GM19372 (cell line): ENCODE data around the gene POU3F1.
"Not testable (repeated sequence)": the region's sequence is repeated elsewhere in the genome, so short reads cannot be mapped to it uniquely, and the experiment has no call there.

Experiments
- ATAC-seq: cut with Tn5 transposase; IDR thresholded peaks from one replicate; pipeline ENCODE4 v1.9.1; 2021; ENCODE audit warnings: mild to moderate bottlenecking, low read depth, moderate library complexity; ENCODE audit not compliant: unreplicated experiment

POU3F1 gene

DNA sequence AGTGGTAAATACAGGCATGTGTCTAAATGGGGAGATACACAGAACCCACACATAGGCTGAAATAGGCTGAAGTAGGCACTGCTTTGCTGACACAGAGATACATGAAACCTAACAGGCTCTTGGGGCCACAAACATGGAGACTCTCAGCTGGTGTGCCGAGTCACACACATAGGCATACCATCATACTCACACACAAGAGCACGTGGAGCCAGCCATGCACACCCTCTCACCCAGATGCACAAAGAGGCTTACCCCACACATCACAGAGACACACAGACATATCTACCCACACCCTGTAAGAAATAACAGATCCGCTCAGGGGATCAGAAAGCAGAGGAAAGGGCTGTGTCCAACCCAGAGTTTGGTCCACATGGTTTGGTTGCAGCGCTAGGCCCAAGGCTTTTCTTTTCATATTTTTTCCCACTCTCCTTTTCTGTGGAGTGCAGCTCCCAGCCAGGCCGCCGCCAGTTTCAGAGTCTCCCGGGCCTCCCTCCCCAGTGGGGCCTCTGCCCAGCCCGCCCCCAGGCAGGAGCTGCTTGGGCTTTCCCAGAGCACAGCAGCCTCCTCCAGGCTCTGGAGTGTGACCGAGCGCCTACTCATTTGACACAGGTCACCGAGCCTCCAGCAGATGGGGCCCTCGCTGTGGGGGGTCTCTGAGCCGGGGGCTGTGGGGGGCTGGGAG lies 3.9 kb upstream of the POU3F1 start:
- ATAC-seq = no peak

- no peak for ATAC-seq
These were observed 1.1 kb upstream of the POU3F1 start for GRCh38 chr1:38047603-38048141.

DNA sequence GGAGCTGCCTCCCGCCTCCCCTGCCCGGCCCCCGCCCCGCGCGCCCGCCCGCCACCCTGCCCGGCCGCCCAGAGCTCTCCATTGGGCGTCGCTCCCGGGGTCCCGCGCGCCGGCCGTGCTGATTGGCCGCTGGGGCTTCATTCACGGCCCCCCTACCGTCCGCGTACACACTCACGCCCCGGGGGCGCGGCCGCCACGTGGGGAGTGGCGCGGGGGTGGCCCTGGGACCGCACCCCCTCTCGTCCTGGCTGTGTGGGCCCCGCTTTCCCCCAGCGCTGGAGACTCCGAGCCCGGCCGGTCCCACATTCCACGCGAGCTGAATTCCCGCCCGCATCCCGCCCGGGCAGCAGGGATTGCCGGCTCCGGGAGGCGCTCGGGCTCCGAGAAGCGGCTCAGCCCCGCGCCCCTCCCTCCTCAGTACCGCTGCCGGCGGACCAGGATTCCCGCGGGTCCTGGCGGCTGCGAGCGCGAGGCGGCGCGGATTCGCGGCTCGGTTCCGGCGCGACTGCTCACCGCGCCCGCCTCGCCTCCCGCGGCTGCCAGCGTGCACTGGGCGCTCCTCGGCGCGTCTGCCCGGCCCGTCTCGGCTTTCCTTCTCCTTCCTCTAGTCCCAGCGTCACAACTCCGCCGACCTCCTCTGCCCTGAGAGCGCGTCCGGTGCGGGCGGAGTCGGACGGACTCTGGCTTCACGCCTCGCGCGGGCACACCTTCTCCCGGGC lies 450 bp upstream of the POU3F1 start:
- ATAC-seq = peak; percentile 70

DNA sequence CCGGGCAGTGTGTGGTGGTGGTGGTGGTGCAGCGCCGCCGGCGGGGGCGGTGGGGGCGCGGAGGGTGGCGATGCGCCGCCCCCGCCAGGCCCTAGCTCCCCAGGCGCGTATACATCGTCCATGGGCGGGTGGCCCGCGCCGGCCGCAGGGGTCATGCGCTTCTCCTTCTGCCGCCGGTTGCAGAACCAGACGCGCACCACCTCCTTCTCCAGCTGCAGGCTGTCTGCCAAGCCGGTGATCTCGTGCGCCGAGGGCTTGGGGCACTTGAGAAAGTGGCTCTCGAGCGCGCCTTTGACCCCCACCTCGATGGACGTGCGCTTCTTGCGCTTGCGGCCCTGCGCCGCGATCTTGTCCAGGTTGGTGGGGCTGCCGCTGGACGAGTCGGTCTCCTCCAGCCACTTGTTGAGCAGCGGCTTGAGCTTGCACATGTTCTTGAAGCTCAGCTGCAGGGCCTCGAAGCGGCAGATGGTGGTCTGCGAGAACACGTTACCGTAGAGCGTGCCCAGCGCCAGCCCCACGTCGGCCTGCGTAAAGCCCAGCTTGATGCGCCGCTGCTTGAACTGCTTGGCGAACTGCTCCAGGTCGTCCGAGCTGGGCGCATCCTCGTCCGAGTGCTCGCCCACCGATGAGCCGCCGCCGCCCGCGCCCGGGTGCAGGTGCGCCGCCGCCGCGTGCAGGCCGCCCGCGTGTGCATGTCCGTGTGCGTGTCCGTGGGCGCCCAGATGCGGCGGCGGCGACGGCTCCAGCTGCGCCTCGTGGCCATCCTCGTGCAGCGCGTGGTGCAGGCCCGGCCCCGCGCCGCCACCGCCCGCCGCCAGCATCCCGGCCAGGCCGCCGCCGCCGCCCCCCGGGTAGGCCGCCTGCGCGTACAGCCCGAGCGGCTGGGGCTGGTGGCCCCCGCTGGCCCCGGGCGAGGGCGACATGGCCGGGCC lies 926 bp downstream of the POU3F1 start:
- ATAC-seq = no peak

DNA sequence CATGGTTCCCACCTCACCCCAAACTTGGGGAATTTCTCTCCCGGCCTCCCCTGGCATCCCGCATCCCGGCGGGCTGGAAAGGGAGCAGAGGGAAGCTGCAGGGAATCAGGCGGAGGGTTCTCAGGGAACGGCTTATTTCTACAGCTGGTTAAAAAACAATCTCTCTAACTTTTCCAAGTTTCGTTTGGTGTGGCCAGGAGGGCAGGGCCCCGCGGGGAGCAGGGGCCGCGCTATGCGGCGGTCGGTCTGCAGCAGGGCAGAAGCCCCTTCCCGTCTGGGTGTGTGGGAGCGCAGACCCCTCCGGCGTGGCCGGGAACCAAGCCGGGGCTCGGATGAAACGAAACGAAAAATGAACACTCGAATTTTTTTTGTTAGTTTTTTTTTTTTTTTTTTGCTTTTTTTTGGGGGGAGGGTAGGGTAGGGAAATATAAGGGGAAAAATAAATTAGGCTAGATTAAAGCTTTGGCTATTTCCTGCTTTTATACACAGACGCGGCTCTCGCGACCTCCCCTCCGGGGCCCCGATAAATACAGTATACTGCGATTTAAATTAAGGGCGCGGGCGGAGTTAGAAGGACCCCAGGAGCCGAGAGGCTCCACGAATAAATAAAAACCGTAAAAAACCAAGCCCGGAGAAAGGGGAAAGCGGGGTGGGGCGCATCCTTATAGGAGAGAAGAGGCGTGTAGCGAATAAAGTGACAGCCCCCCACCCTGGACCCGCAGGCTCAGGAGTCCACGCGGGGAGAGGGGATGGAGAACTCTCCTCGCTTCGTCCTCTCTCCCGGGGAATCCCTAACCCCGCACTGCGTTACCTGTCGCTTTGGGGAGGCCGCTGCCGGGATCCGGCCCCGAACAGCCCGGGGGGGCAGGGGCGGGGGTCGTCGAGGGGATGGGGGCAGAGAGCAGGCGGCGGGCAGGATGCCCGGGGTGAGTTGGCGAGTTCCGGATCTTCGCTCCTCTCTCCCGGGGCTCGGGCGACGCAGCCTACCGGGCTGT lies 2.1 kb downstream of the POU3F1 start:
- ATAC-seq = no peak

DNA sequence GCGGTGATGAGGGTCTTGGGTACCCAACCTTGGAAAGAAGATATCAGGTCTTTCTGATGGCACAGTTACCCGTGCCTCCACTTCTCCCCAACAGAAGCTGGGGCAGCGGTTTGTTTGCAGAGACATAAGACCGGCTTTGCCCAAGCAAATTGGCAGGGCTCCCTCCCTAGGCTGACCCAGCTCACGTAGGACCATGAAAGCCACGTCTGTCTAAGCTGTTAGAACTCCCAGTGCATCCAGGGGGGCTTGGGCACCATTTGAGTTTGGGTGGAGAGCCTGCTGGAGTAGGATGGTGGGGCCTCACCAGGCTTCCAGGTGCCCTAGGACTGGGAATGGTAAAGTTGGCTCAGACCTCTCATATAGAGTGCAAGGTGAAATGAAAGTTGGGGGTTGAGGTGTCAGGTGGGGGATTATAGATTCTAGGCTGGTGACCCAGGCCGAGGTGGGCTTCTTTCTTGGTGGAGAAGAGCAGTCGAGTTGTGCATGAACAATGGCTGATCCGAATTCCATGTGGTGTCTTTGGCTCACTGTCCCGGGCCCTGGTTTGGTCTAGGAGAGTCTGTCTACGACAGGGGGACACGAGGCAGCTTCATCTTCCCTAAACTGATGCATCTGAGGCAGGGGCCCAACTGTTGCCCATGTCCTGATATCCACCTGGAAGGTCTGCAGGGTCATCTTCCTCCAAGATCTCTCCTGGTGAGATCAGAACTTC lies 3.4 kb downstream of the POU3F1 start:
- no peak for ATAC-seq

DNA sequence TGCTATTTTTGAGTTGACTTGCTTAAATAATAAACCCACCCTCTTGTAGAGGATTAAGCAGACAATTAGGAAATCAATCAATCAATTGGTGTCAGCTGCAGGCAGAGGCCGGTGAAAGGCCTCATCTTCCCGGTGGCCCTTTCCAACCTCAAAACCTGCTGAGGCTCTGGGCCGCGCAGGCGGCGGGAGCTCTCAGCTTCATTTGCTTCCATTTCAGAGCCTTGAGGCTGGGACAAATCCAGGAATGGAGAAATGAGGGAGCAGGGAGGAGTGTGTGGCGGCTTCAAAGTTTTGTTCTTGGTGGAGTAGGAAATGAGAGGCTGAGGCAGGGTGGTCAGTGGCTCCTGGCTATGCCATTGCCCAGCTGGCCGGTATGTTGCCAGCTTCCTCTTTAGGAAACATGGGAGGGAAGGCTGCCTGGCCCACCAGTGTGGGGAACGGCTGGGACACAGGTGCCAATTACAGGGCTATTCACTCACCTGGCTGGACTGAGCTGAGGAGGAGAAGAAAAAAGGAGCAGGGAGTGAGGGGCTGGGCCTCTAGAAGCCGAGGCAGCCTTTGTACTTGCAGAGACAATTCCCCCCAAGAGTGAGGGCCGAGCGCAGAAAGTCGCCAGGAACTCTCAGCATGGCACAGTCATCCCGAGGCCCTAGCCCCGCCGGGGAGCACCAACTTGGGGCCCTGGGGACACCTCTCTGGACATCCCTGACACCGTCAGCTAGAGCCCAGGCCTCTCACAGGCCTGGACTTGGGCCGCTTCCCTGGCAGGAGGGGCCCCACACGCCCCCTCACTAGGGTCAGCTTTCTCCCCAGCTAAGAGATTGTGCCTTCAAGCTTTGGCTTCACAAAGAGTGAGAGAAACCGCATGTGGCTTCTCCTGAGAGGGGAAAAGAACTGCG lies 4.4 kb downstream of the POU3F1 start:
- no peak for ATAC-seq

- ATAC-seq = no peak
These were observed 7.1 kb downstream of the POU3F1 start for GRCh38 chr1:38039331-38040088.

- ATAC-seq = no peak
These were observed 7.7 kb downstream of the POU3F1 start for GRCh38 chr1:38038861-38039260.

DNA sequence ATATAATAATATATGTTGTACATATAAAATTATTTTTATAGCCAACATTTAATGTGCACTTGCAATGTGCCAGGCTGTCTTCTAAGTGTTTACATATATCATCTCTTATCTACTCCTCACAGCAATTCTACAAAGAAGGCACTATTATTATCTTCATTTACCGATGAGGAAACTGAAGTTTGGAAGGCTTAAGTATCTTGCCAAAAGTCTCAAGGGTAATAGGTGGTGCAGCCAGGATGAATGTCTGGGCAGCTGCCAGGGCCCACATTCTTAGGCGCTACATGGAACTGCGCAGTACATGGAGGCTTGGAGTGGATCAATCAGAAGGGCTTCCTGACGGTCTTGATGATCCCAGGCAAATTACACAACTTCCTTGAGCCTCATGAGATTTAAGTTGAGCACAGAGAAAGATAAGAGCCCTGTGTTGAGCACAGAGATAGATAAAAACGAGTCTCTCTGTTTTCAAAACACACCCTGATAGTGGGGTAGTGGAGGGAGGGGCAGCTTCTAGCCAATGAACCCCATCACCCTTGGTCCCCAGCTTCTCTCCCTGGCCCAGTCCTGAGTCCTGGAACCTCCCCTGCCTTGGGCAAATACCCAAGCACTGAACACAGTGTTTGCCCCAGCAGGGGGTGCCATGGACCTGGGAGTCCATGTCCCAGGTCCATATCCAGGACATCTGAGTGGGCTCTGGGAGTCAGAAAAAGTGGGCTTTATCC lies 9.2 kb downstream of the POU3F1 start:
- no peak for ATAC-seq

DNA sequence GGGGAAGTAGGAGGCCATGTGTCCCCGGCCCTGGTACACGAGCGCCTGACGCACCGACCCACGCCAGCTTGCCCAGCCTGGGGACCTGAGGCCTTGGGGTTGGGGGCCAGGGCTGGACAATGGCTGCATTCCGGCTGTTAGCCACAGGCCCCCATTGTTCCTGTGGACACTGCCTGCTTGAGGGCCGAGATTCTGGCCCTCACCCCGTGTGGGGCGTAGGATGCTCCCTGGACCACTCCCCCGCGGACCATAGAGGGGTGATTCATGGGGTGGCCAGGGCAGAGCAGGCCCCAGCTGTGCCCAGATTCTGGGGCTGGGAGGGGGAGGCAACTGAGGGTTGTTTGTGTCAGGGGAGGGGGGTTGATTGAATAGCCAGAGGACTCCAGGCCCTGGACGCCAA lies 11.7 kb downstream of the POU3F1 start:
- ATAC-seq = no peak

GRCh38 chr1:38032992-38033391 lies 13.6 kb downstream of the POU3F1 start:
- ATAC-seq = not testable (repeated sequence)

- no peak for ATAC-seq
These were observed 15.1 kb downstream of the POU3F1 start for GRCh38 chr1:38031513-38031866.

GRCh38 chr1:38030596-38031512 lies 15.7 kb downstream of the POU3F1 start:
- ATAC-seq = no peak

DNA sequence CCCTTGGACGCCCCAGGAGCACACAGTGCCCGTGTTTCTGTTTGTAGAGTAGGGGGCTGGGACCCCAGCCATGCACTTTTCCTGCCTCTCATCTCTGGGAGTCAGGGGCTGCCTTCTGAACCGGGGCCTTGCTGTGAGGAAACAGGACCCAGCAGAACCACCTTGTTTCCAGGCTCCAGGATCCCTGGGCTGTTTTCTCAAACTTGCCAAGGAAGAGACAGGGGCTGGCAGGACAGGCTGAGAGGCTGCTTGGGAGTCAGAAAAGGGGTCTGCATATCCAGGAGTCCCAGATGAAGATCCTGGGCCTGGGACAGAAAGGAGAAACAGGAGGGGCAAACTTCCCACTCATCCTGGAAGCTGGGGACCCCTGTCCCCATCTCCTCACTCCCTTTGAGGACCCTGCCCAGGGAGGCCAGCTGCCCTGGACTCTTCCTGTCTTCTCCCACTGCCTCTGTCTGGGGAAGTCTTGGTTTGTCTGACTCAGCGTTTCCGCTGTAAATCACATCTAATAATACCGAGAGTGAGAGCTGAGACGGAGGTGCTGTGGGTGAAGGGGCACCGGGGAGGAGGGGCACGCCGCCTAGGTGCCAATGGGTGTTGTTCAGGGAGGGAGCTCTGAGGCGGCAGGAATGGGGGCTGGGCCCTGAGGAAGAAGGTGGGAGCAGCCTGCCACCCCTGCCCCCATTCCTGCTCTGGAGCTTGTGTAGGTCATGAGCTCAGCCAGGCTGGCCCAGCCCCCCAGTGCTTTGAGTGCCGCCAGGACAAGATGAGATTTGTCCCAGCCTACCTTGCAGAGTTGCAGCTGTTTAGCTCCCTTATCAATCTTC lies 16.7 kb downstream of the POU3F1 start:
- no peak for ATAC-seq
